Uterus (tissue), 2 donors: ENCODE results near the gene EFHC1.

Experiments used
- CTCF ChIP-seq, 4 experiments: fragments of 200-600 bp in 2 of 4; fragments of 450-650 bp in 2 of 4; sonication (generic) in 2 of 4; IDR thresholded peaks; one replicate each; pipeline ENCODE4 v1.5.1; 2016 to 2019; ENCODE audit warnings: antibody characterized with exemption in 4 of 4, mild to moderate bottlenecking in 2 of 4, moderate library complexity in 1 of 4
- POLR2A ChIP-seq, 2 donors: fragments of 450-650 bp; IDR thresholded peaks; one replicate each; pipeline ENCODE4 v1.6.1; 2016; ENCODE audit warnings: antibody characterized with exemption in 2 of 2, mild to moderate bottlenecking in 1 of 2, moderate library complexity in 1 of 2

DNA sequence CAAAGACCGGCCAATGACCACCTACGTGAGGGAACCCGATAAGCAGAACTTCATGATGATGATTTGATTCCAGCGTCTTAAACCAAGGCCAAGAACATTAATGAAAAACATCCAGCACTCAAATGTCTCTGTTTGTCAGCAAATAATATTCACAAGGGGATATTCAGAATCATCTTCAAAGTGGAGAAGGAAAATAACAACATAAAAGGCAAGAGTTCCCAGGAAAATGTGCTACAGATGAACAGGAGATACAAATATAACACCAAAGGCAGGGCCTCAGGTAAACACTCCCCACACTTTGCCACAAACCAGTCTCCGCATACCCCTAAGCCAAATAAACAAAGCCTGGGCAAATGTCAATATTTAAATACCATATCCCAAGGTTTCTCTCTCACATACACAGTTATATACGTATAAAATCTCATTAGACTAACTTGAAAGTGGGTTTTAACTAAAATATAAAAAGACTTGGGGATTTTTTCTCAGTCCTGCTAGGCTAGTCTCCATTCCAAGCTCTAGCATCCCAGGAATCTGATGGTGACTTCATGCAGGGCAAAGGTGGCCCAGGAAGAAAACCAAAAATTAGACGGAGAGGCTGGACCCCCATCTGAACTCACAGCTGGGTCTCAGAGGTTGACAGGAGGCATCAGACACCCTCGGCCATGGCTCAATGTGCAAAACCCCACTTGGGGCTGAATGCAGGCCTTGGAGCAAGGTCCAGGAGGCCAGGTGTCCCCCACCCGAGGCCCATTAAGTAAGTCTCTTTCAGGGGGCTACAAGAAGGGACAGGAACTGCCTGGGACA lies 124.7 kb downstream of the EFHC1 start:
- TF ChIP-seq POLR2A (IDR thresholded peaks at IDR 0.05) (no peak), CTCF (IDR thresholded peaks at IDR 0.05) (no peak)
